ENCODE results near the gene TMEM52. TPM values are rescaled to one million over a fixed set of nuclear protein-coding genes. Genes with fewer than 3 reads are reported as not detected.
A peak's percentile ranks its signal among the peaks of the same experiment; 100 is the strongest.

TMEM52 gene
- total RNA-seq, 1 experiment from 2014 or later = 9.6 TPM

- H3K4me3 Mint-ChIP-seq = no peak overlapping the region; a peak in 1 of 5 replicates
- no peak overlapping the region for H3K18ac ChIP-seq (ENCODE audit: insufficient read length, low read depth, low read length)
- no CpG with 5 or more reads among the region's 29 CpGs for WGBS (ENCODE audit: extremely low coverage, insufficient read length, low lambda C conversion rate)
- H3K79me1 ChIP-seq (ENCODE audit: insufficient read depth, low read depth, low read length, poor library complexity, severe bottlenecking) = no peaks in the 10 kb centered on the region
- H4K5ac ChIP-seq (ENCODE audit: insufficient read length, low read depth, low read length) = no peak overlapping the region
- no peak overlapping the region for H2AK5ac ChIP-seq (ENCODE audit: insufficient read length, low read length)
- no peak overlapping the region for H2BK5ac ChIP-seq (ENCODE audit: insufficient read length, low read length)
- no peak overlapping the region for H2BK120ac ChIP-seq (ENCODE audit: low read depth, low read length, poor library complexity, severe bottlenecking)
- H3K23me2 ChIP-seq (ENCODE audit: insufficient read length, low read depth, low read length, poor library complexity, severe bottlenecking) = no peaks in the 10 kb centered on the region
- no peaks in the 10 kb centered on the region for H3K36me3 Mint-ChIP-seq (ENCODE audit: insufficient read depth in 1 of 3, low read depth in 3 of 3)
- H4K8ac ChIP-seq (replicated peaks; ENCODE audit: insufficient read length, low read depth, low read length) = no peak overlapping the region
- no peaks in the 10 kb centered on the region for H3K27me3 ChIP-seq (ENCODE audit: insufficient read depth, low read length)
- TF ChIP-seq CTCF (conservative IDR thresholded peaks at IDR 0.05) = no peak
- no peak overlapping the region for H4K91ac ChIP-seq (ENCODE audit: insufficient read length, low read depth, low read length)
- H2AFZ ChIP-seq (ENCODE audit: low read length) = no peak overlapping the region
- no peak overlapping the region for H2BK12ac ChIP-seq (ENCODE audit: insufficient read length, low read depth, low read length)
- peak overlapping the region in 1 of 3 experiments; percentile 76; a peak in 2 of 7 replicates for H3K27ac Mint-ChIP-seq
- H3K14ac ChIP-seq (ENCODE audit: insufficient read depth, low read length) = no peak overlapping the region
- no peak overlapping the region for H2BK20ac ChIP-seq (ENCODE audit: low read depth, low read length, poor library complexity, severe bottlenecking)
- no peak overlapping the region for H3K23ac ChIP-seq (ENCODE audit: insufficient read length, low read depth, low read length)
- H3T11ph ChIP-seq (ENCODE audit: low read length) = no peak overlapping the region
- no peak overlapping the region for H3K56ac ChIP-seq (ENCODE audit: insufficient read length, low read depth, low read length)
- H3K27me3 Mint-ChIP-seq (ENCODE audit: low read depth) = peaks cover 6% of the 10 kb centered on the region
- no peaks in the 10 kb centered on the region for H3K4me1 ChIP-seq (ENCODE audit: insufficient read depth, low read length)
- no peak overlapping the region for H3K27ac ChIP-seq (ENCODE audit: insufficient read length, low read depth, low read length)
- no peak overlapping the region for H3K9ac ChIP-seq (ENCODE audit: extremely low read depth, insufficient read length, low read length)
- H4K20me1 ChIP-seq (ENCODE audit: control insufficient read depth, insufficient read depth, insufficient read length) = peaks cover 3% of the 10 kb centered on the region
- no peak overlapping the region for H2BK15ac ChIP-seq (ENCODE audit: low read depth, low read length)
- H3K4ac ChIP-seq (ENCODE audit: low read depth, low read length) = no peak overlapping the region
- H3K79me2 ChIP-seq (ENCODE audit: insufficient read depth, low read length) = no peaks in the 10 kb centered on the region
- H3K4me1 Mint-ChIP-seq = peaks cover 4 to 10% of the 10 kb centered on the region in 2 experiments; a peak in 3 of 4 replicates
- no peaks in the 10 kb centered on the region for H3K9me3 ChIP-seq (ENCODE audit: control insufficient read depth, low read depth, low read length)
- no peak for DNase-seq
- no peak overlapping the region for H3K4me2 ChIP-seq (ENCODE audit: insufficient read depth, insufficient read length, low read length)
- peaks cover 2 to 3% of the 10 kb centered on the region in 2 experiments; a peak in 2 of 5 replicates for H3K9me3 Mint-ChIP-seq
These were observed 26.8 kb upstream of the TMEM52 start for GRCh38 chr1:1945782-1946393.

Measured in H9 (cell line).